HG02610 (cell line): ENCODE results near the gene ROBO1.
"Not testable (repeated sequence)": the region's sequence is repeated elsewhere in the genome, so short reads cannot be mapped to it uniquely, and the experiment has no call there.

Source experiments
- ATAC-seq: cut with Tn5 transposase; IDR thresholded peaks from one replicate; pipeline ENCODE4 v1.9.1; 2021; ENCODE audit warnings: mild to moderate bottlenecking, moderate library complexity; ENCODE audit not compliant: unreplicated experiment

ROBO1 gene

GRCh38 chr3:78887547-78888011, 880.2 kb downstream of the ROBO1 start:
- peak; percentile 66 for ATAC-seq

- ATAC-seq = no peak
These were observed 880.8 kb downstream of the ROBO1 start for GRCh38 chr3:78887029-78887428.

- ATAC-seq = not testable (repeated sequence)
These were observed 883.2 kb downstream of the ROBO1 start for GRCh38 chr3:78884567-78884966.

- ATAC-seq = no peak
These were observed 885.5 kb downstream of the ROBO1 start for GRCh38 chr3:78882251-78882650.

GRCh38 chr3:78881501-78881900, 886.3 kb downstream of the ROBO1 start:
- no peak for ATAC-seq

GRCh38 chr3:78880603-78881461, 887.0 kb downstream of the ROBO1 start:
- ATAC-seq = no peak

- no peak for ATAC-seq
These were observed 888.4 kb downstream of the ROBO1 start for GRCh38 chr3:78879295-78879860.

- ATAC-seq = no peak
These were observed 889.0 kb downstream of the ROBO1 start for GRCh38 chr3:78878789-78879188.

GRCh38 chr3:78878011-78878410, 889.8 kb downstream of the ROBO1 start:
- no peak for ATAC-seq

- no peak for ATAC-seq
These were observed 891.9 kb downstream of the ROBO1 start for GRCh38 chr3:78875851-78876250.

GRCh38 chr3:78875436-78875835, 892.4 kb downstream of the ROBO1 start:
- no peak for ATAC-seq

GRCh38 chr3:78873641-78874040, 894.2 kb downstream of the ROBO1 start:
- ATAC-seq = no peak

GRCh38 chr3:78872195-78872594, 895.6 kb downstream of the ROBO1 start:
- ATAC-seq = no peak

- peak; percentile 78 for ATAC-seq
These were observed 896.8 kb downstream of the ROBO1 start for GRCh38 chr3:78871048-78871447.

- no peak for ATAC-seq
These were observed 897.3 kb downstream of the ROBO1 start for GRCh38 chr3:78870484-78870883.

GRCh38 chr3:78868570-78868969, 899.2 kb downstream of the ROBO1 start:
- ATAC-seq = no peak

GRCh38 chr3:78867409-78868372, 900.1 kb downstream of the ROBO1 start:
- no peak for ATAC-seq

- no peak for ATAC-seq
These were observed 904.2 kb downstream of the ROBO1 start for GRCh38 chr3:78863306-78864203.

- no peak for ATAC-seq
These were observed 906.6 kb downstream of the ROBO1 start for GRCh38 chr3:78861156-78861555.

GRCh38 chr3:78860567-78860966, 907.2 kb downstream of the ROBO1 start:
- peak; percentile 59 for ATAC-seq
